Neuron (in vitro differentiated cells): ENCODE data around the gene C2orf72.
A peak's percentile ranks its signal among the peaks of the same experiment; 100 is the strongest.

Experiments used
- H2AFZ ChIP-seq: one replicate; pipeline ENCODE4 v1.6.1; 2013; ENCODE audit warnings: low read depth, mild to moderate bottlenecking, inconsistent platforms, low read length, moderate library complexity
- H3K27me3 ChIP-seq: one replicate; pipeline ENCODE4 v1.6.1; 2013; ENCODE audit warnings: low read length; ENCODE audit not compliant: insufficient read depth
- H3K36me3 ChIP-seq: one replicate; pipeline ENCODE4 v1.6.1; 2013; ENCODE audit warnings: low read length; ENCODE audit not compliant: insufficient read depth
- H3K4me1 ChIP-seq: one replicate; pipeline ENCODE4 v1.6.1; 2013; ENCODE audit warnings: low read length; ENCODE audit not compliant: insufficient read depth
- H3K4me3 ChIP-seq: 2 replicates; pipeline ENCODE4 v1.5.1; 2013; ENCODE audit warnings: mild to moderate bottlenecking, low read length, moderate library complexity
- H3K9me3 ChIP-seq: one replicate; pipeline ENCODE4 v1.6.1; 2013; ENCODE audit warnings: low read length

C2orf72 gene

DNA sequence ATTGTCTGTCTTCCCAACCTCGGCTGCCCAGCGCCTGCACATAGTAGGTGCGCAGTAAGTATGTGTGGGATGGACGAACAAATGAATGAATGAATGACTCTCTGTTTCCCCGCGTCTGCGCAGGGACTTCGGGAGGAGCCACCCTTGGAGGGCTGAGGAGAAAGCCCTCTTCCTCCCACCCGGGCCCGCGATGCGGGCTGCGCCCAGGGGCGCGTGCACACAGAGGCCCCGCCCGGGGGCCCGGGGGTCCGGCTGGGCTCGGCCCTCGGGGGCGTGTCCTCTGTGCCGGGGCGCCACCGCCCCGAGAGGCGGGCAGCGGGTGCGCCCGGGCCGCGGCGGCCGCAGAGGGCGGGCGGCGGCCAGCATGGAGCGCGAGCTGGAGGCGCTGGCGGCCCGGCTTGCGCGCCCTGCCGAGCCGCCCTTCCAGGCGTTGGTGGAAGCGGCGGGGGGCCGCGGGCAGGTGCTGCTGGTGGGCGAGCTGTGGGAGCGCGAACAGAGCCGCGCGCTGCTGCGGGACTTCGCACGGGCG is at the start of gene C2orf72:
Gene C2orf72 (plus strand): TSS at position 322 of the 529 bp plus-strand sequence. CDS start 43 bp downstream, at position 365.
- Histone ChIP-seq H3K4me1 (peaks cover 10% of the 10 kb centered on the region), H3K9me3 (no peaks in the 10 kb centered on the region), H2AFZ (no peak within 1 kb of the TSS), H3K4me3 (peak within 1 kb of the TSS; percentile 63), H3K36me3 (no peaks in the 10 kb centered on the region), H3K27me3 (peaks cover 42% of the 10 kb centered on the region)

- Histone ChIP-seq H3K36me3 (no peaks in the 10 kb centered on the region), H3K27me3 (no peaks in the 10 kb centered on the region), H3K9me3 (no peaks in the 10 kb centered on the region), H3K4me1 (peaks cover 4% of the 10 kb centered on the region), H3K4me3 (no peak overlapping the region), H2AFZ (no peak overlapping the region)
Measured at GRCh38 chr2:230989731-230990130, 47.6 kb upstream of the C2orf72 start.

GRCh38 chr2:230990131-230990898 is 47.0 kb upstream of the C2orf72 start:
- no peaks in the 10 kb centered on the region for H3K9me3 ChIP-seq
- no peak overlapping the region for H2AFZ ChIP-seq
- H3K27me3 ChIP-seq, result no peaks in the 10 kb centered on the region
- no peaks in the 10 kb centered on the region for H3K36me3 ChIP-seq
- H3K4me3 ChIP-seq, result no peak overlapping the region
- H3K4me1 ChIP-seq, result peaks cover 4% of the 10 kb centered on the region

- Histone ChIP-seq H3K36me3 (no peaks in the 10 kb centered on the region), H3K27me3 (no peaks in the 10 kb centered on the region), H3K4me3 (no peak overlapping the region), H3K9me3 (no peaks in the 10 kb centered on the region), H2AFZ (no peak overlapping the region), H3K4me1 (peaks cover 4% of the 10 kb centered on the region)
Measured at GRCh38 chr2:230990899-230991150, 46.5 kb upstream of the C2orf72 start.

DNA sequence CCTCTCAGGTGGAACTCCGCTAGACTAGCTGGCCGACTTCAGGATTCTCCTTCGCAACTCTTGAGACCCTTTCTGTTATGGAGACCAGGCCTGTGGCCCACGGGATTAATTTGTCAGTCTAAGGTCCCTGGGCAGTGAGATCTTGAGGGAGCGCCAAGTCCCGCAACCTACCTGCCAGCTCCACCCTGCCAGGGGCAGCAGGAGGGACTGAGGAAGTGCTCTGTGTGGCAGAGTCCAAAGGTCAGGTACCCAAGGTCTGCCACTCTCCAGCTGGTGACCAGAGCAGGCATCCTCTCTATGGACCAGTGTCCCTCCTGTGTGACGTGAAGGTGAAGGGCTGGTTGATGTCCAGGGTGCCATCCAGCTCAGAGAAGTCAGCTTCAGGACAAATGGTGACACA is 45.7 kb upstream of the C2orf72 start:
- H3K4me3 ChIP-seq, result no peak overlapping the region
- H3K4me1 ChIP-seq, result peaks cover 4% of the 10 kb centered on the region
- H3K36me3 ChIP-seq, result no peaks in the 10 kb centered on the region
- no peaks in the 10 kb centered on the region for H3K27me3 ChIP-seq
- no peaks in the 10 kb centered on the region for H3K9me3 ChIP-seq
- H2AFZ ChIP-seq, result no peak overlapping the region

- Histone ChIP-seq H3K4me3 (no peak within 1 kb of the TSS), H2AFZ (no peak within 1 kb of the TSS), H3K9me3 (no peaks in the 10 kb centered on the region), H3K4me1 (no peaks in the 10 kb centered on the region), H3K36me3 (no peaks in the 10 kb centered on the region), H3K27me3 (peaks cover 6% of the 10 kb centered on the region)
Measured at GRCh38 chr2:230995821-230996220, 41.5 kb upstream of the C2orf72 start, which contains the start of gene SPATA3. Gene SPATA3 (plus strand): TSS chr2:230996121. CDS start chr2:230996234, 113 bp downstream.

DNA sequence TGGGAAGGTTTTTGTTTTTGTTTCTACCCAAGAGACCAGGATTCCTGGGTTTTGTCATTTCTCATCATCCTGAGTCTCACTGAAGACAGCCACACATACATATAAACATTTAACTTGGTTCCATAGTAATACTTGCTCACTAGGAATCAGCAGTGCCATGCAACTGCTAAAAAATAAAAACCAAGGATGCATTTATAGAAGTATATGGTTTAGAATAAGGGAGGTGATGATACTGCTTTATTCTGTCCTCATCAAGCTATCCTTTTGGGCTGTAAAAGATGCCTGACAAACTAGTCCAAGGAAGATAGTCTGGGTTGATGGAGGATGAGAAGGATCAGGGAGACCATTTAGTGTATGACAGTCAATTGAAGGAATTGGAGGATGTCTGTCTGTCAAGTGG is 40.7 kb upstream of the C2orf72 start:
- H2AFZ ChIP-seq, result no peak overlapping the region
- H3K4me3 ChIP-seq, result no peak overlapping the region
- no peaks in the 10 kb centered on the region for H3K9me3 ChIP-seq
- H3K36me3 ChIP-seq, result no peaks in the 10 kb centered on the region
- no peaks in the 10 kb centered on the region for H3K4me1 ChIP-seq
- H3K27me3 ChIP-seq, result peaks cover 9% of the 10 kb centered on the region

DNA sequence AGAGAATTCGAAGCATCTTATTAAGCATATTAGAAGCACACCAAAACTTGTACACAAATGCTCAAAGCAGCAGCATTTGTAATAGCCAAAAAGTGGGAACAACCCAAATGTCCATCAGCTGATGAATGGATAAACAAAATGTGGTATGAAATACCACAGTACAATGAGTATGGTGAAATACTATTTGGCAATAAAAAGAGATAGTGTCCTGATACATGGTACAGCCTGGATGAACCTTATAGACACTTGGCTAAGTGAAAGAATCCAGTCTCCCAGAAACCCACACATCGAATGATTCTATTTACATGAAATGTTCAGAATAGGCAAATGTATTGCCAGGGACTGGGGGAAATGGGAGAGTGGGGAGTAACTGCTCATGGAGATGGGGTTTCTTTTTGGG is 38.4 kb upstream of the C2orf72 start:
- H3K36me3 ChIP-seq, result no peaks in the 10 kb centered on the region
- no peak overlapping the region for H3K4me3 ChIP-seq
- H3K9me3 ChIP-seq, result no peaks in the 10 kb centered on the region
- H3K27me3 ChIP-seq, result peaks cover 9% of the 10 kb centered on the region
- no peak overlapping the region for H2AFZ ChIP-seq
- H3K4me1 ChIP-seq, result no peaks in the 10 kb centered on the region

- H3K9me3 ChIP-seq, result no peaks in the 10 kb centered on the region
- H2AFZ ChIP-seq, result no peak overlapping the region
- H3K4me1 ChIP-seq, result no peaks in the 10 kb centered on the region
- H3K4me3 ChIP-seq, result no peak overlapping the region
- no peaks in the 10 kb centered on the region for H3K36me3 ChIP-seq
- H3K27me3 ChIP-seq, result peaks cover 9% of the 10 kb centered on the region
Measured at GRCh38 chr2:230999477-230999876, 37.8 kb upstream of the C2orf72 start.

GRCh38 chr2:231000211-231000904 is 37.0 kb upstream of the C2orf72 start:
- Histone ChIP-seq H3K27me3 (peaks cover 9% of the 10 kb centered on the region), H3K36me3 (no peaks in the 10 kb centered on the region), H3K9me3 (no peaks in the 10 kb centered on the region), H3K4me1 (no peaks in the 10 kb centered on the region), H3K4me3 (no peak overlapping the region), H2AFZ (no peak overlapping the region)

DNA sequence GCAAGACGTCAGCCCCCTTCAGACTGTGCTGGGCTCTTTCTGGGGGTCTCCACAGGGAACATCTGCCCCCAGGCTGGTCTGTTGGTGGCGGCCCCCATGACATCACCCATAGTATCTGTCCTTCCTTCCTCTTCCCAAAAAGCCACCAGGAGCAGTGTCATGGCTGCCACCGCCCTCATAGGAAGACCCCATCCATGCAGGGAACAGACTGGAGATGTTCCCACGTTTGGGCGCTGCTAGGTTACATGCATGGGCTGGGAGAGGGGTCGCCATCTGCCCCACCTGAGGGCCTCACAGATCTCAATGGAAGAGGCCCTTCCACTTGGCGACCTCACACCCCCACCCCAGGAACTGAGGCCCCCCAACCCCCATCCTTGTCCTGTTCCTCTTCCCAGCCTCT is 36.3 kb upstream of the C2orf72 start:
- Histone ChIP-seq H3K9me3 (peaks cover 2% of the 10 kb centered on the region), H3K4me1 (no peaks in the 10 kb centered on the region), H3K36me3 (no peaks in the 10 kb centered on the region), H2AFZ (no peak overlapping the region), H3K27me3 (peaks cover 9% of the 10 kb centered on the region), H3K4me3 (no peak overlapping the region)

- H3K4me3 ChIP-seq, result no peak overlapping the region
- H3K4me1 ChIP-seq, result peaks cover 2% of the 10 kb centered on the region
- H3K27me3 ChIP-seq, result peaks cover 9% of the 10 kb centered on the region
- peaks cover 2% of the 10 kb centered on the region for H3K9me3 ChIP-seq
- H2AFZ ChIP-seq, result no peak overlapping the region
- no peaks in the 10 kb centered on the region for H3K36me3 ChIP-seq
Measured at GRCh38 chr2:231001921-231002320, 35.4 kb upstream of the C2orf72 start.

- H3K27me3 ChIP-seq, result peaks cover 9% of the 10 kb centered on the region
- H3K4me1 ChIP-seq, result peaks cover 3% of the 10 kb centered on the region
- no peaks in the 10 kb centered on the region for H3K36me3 ChIP-seq
- H3K9me3 ChIP-seq, result peaks cover 2% of the 10 kb centered on the region
- no peak overlapping the region for H2AFZ ChIP-seq
- H3K4me3 ChIP-seq, result no peak overlapping the region
Measured at GRCh38 chr2:231002641-231003040, 34.7 kb upstream of the C2orf72 start.
